ENCODE measurements around the gene C1orf21.

The C1orf21 gene

DNA sequence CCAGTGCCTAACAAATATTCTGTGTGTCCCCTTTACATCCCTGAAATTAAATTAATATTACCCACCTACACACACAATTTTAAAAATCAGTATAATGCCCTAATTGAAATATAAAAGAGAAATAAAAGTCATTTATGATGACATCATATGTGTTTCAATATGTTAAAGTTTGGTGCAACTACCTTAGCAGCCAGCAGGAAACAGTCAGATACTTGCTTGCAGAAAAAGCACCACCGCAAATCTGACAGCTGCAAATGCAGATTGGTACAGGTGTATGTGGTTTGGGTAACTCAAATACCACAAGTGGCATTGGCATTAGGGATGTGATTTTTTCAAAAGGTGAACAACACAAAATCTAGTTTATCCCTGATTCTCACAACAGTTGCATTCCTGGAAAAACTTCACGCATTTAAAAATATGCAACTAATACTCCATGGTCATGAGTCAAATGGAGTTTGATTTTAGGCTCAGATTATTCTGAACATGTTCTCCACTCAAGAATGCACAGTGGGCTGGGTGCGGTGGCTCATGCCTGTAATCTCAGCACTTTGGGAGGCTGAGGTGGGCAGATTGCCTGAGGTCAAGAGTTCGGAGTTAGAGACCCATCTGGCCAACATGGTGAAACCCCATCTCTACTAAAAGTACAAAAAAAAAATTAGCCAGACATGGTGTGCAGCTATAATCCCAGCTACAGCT is 261.5 kb downstream of the C1orf21 start:
- Histone ChIP-seq H3K27me3 (no peaks in the 10 kb centered on the region), H3K9me3 (replicated peaks in 1 of 11) (peaks cover 6 to 16% (median 12%) of the 10 kb centered on the region in 11 experiments; a peak in 19 of 22 replicates), H4K20me1 (no peaks in the 10 kb centered on the region), H3K27ac (no peak overlapping the region), H3K4me1 (peaks cover 0 to 28% (median 9%) of the 10 kb centered on the region in 10 experiments; a peak in 10 of 20 replicates), H3K36me3 (no peaks in the 10 kb centered on the region), H3K4me2 (peak overlapping the region in 4 of 11 experiments; percentile 38 to 80 (median 61); a peak in 8 of 22 replicates), H3K9ac (no peak overlapping the region), H3K4me3 (no peak overlapping the region)
- no peak for TF ChIP-seq Cebpa-rat (IDR thresholded peaks at IDR 0.05)

DNA sequence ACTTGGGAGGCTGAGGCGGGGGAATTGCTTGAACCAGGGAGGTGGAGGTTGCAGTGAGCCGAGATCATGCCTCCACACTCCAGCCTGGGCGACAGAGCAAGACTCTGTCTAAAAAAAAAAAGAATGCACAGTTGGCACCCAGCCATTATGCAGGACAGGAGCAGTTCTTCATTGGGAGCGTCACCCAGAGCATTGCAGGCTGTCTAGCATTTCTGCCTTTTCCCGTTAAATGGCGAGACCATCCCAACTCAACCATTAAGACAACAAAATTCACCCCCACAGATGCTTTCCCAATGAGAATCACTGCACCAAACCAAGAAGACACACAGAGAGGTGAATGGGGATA is 262.0 kb downstream of the C1orf21 start:
- no peaks in the 10 kb centered on the region for H4K20me1 ChIP-seq
- no peaks in the 10 kb centered on the region for H3K27me3 ChIP-seq
- H3K36me3 ChIP-seq: no peaks in the 10 kb centered on the region
- H3K4me2 ChIP-seq: peak overlapping the region in 6 of 11 experiments; percentile 6 to 80 (median 53); a peak in 10 of 22 replicates
- peaks cover 6 to 16% (median 12%) of the 10 kb centered on the region in 11 experiments; a peak in 19 of 22 replicates for H3K9me3 ChIP-seq (replicated peaks in 1 of 11)
- H3K9ac ChIP-seq: no peak overlapping the region
- H3K4me1 ChIP-seq: peaks cover 0 to 28% (median 9%) of the 10 kb centered on the region in 10 experiments; a peak in 10 of 20 replicates
- no peak for TF ChIP-seq Cebpa-rat (IDR thresholded peaks at IDR 0.05)
- peak overlapping the region in 3 of 11 experiments; percentile 13 to 58 (median 34); a peak in 3 of 22 replicates for H3K27ac ChIP-seq
- no peak overlapping the region for H3K4me3 ChIP-seq

- Histone ChIP-seq H3K4me2 (peak overlapping the region in 6 of 11 experiments; percentile 6 to 80 (median 53); a peak in 10 of 22 replicates), H3K4me3 (no peak overlapping the region), H3K9ac (no peak overlapping the region), H3K4me1 (peaks cover 0 to 28% (median 9%) of the 10 kb centered on the region in 10 experiments; a peak in 10 of 20 replicates), H4K20me1 (no peaks in the 10 kb centered on the region), H3K27me3 (no peaks in the 10 kb centered on the region), H3K36me3 (no peaks in the 10 kb centered on the region), H3K27ac (peak overlapping the region in 3 of 11 experiments; percentile 13 to 58 (median 34); a peak in 5 of 22 replicates), H3K9me3 (replicated peaks in 1 of 11) (peaks cover 6 to 16% (median 12%) of the 10 kb centered on the region in 11 experiments; a peak in 19 of 22 replicates)
- no peak for TF ChIP-seq Cebpa-rat (IDR thresholded peaks at IDR 0.05)
Measured at GRCh38 chr1:184649451-184649888, 262.6 kb downstream of the C1orf21 start.

DNA sequence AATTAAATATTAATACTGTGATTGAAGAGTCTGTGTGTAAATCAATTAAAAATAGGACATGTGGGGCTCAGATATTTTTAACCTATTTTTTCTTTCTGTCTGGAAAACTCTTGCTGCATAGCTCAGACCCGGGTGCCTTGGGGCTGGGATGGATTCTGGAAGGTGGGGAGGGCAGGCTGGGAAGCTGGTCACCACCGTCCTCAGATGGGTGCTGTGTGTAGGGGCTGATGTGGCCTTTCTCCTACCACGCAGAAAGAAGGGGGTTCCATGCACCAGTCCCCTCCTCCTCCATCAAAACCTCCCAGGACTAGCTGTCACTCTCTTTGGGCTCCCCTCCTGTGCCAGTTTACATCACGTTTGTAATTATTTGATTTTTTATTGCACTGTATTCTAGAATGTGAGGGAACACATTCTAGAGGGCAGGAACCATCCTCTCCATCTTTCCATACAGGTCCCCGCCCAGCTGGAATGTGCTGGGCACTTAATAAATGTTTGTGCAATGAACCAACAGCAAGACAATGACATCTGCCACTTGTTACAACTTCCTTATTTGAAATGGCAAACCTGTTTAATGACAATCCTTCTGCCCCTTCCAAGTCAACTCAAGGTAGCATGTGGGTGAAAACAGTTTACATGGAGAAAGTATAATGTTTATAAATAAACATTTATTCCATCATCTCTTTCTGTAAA is 263.5 kb downstream of the C1orf21 start:
- peaks cover 6 to 16% (median 12%) of the 10 kb centered on the region in 11 experiments; a peak in 19 of 22 replicates for H3K9me3 ChIP-seq (replicated peaks in 1 of 11)
- no peak overlapping the region for H3K4me3 ChIP-seq
- peak overlapping the region in 5 of 11 experiments; percentile 38 to 80 (median 57); a peak in 10 of 22 replicates for H3K4me2 ChIP-seq
- no peaks in the 10 kb centered on the region for H3K27me3 ChIP-seq
- no peak overlapping the region for H3K9ac ChIP-seq
- H3K27ac ChIP-seq: peak overlapping the region in 1 of 11 experiments; percentile 46; a peak in 2 of 22 replicates
- TF ChIP-seq Cebpa-rat (IDR thresholded peaks at IDR 0.05): no peak
- H3K4me1 ChIP-seq: peaks cover 0 to 28% (median 9%) of the 10 kb centered on the region in 10 experiments; a peak in 10 of 20 replicates
- H3K36me3 ChIP-seq: no peaks in the 10 kb centered on the region
- no peaks in the 10 kb centered on the region for H4K20me1 ChIP-seq

DNA sequence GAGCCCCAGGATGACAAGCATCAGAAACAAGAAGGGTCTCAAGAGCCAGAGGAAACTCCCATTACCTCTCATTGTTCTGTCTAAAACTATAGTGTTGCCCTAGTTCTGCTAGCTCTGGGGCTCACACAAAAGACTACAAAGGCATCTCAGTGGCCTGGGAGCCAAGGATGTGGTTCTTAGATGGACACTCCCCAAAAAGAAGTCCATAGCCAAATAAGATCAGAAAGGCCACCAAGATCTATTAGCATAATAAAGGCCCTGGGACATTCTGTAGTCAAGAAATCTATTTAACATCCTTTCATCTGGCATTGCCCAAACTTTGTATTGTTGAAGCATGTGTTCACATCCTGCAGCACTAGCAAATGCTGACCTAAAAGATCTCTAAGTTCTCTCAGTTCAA is 268.4 kb downstream of the C1orf21 start:
- H3K4me1 ChIP-seq: peaks cover 0 to 7% (median under 1%) of the 10 kb centered on the region in 10 experiments; a peak in 9 of 20 replicates
- no peaks in the 10 kb centered on the region for H3K27me3 ChIP-seq
- H3K36me3 ChIP-seq: no peaks in the 10 kb centered on the region
- H3K27ac ChIP-seq: no peak overlapping the region
- no peak for TF ChIP-seq Cebpa-rat (IDR thresholded peaks at IDR 0.05)
- H3K9ac ChIP-seq: no peak overlapping the region
- H4K20me1 ChIP-seq: no peaks in the 10 kb centered on the region
- H3K4me3 ChIP-seq: no peak overlapping the region
- H3K9me3 ChIP-seq (replicated peaks in 1 of 11): no peaks in the 10 kb centered on the region
- no peak overlapping the region for H3K4me2 ChIP-seq

- H3K27me3 ChIP-seq: no peaks in the 10 kb centered on the region
- H3K9ac ChIP-seq: no peak overlapping the region
- H4K20me1 ChIP-seq: no peaks in the 10 kb centered on the region
- no peaks in the 10 kb centered on the region for H3K9me3 ChIP-seq (replicated peaks in 1 of 11)
- H3K4me3 ChIP-seq: no peak overlapping the region
- no peaks in the 10 kb centered on the region for H3K36me3 ChIP-seq
- no peak overlapping the region for H3K27ac ChIP-seq
- H3K4me1 ChIP-seq: no peaks in the 10 kb centered on the region
- H3K4me2 ChIP-seq: no peak overlapping the region
- no peak for TF ChIP-seq Cebpa-rat (IDR thresholded peaks at IDR 0.05)
Measured at GRCh38 chr1:184656221-184656620, 269.4 kb downstream of the C1orf21 start.

DNA sequence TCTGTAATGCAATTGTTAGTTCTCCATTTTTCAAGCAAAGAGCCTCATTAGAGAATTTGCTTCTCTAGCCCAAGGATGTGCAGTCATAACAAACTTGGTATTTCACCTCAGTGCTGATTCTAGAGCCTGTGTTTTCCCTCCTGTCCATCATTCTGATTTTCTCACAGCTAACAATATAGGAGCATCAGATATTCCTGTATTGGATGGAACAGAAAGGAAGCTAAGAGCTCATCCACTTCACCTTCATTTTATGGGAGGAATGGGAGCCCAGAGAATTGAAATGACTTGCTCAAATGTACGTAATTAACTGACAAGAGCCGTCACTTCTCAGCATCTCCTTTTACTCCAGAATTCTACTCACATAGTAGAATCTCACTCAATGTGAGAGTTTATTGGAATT is 271.2 kb downstream of the C1orf21 start:
- H3K36me3 ChIP-seq: no peaks in the 10 kb centered on the region
- H3K4me3 ChIP-seq: no peak overlapping the region
- no peaks in the 10 kb centered on the region for H3K4me1 ChIP-seq
- no peaks in the 10 kb centered on the region for H3K27me3 ChIP-seq
- no peaks in the 10 kb centered on the region for H4K20me1 ChIP-seq
- no peak overlapping the region for H3K9ac ChIP-seq
- no peaks in the 10 kb centered on the region for H3K9me3 ChIP-seq (replicated peaks in 1 of 11)
- no peak overlapping the region for H3K27ac ChIP-seq
- no peak overlapping the region for H3K4me2 ChIP-seq
- no peak for TF ChIP-seq Cebpa-rat (IDR thresholded peaks at IDR 0.05)

DNA sequence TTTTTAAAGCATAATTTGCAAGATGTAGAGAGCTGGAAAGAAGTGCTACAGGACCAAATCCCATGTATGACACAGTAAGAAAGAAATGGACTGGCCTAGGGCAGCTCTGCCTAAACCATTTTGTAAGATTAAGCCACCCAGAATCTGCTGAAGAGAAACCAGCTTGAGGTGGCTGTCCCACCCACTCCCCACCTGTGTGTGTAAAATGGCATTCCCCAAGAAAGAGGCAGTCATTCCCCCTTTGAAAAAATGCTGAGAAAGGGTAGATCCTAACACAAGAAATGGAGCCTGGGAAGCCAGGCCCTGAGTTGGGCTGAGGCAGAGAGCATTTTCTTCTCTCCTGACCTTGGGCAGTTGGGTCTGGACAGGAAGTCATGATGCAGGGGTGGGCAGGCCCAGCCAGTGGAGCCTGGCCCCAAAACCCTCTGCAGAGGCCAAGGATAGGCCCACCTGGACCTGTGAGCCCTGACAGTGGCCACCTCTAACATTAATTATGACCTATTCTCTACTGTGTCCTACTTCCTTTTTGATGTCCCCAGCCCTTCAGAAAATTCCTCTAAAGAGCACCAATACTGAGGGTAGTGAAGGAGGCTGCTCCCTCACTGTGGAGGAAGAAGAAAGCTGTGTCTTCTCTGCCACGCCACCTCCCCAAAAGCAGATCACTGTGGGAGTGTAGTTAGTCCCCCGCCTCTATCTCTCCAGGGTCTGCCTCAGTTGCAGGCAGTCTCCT is 273.8 kb downstream of the C1orf21 start:
- Histone ChIP-seq H4K20me1 (no peaks in the 10 kb centered on the region), H3K4me1 (no peaks in the 10 kb centered on the region), H3K9ac (no peak overlapping the region), H3K27ac (no peak overlapping the region), H3K36me3 (no peaks in the 10 kb centered on the region), H3K4me2 (no peak overlapping the region), H3K9me3 (replicated peaks in 1 of 11) (peaks cover 0 to 7% (median 0%) of the 10 kb centered on the region in 11 experiments; a peak in 1 of 22 replicates), H3K4me3 (no peak overlapping the region), H3K27me3 (no peaks in the 10 kb centered on the region)
- no peak for TF ChIP-seq Cebpa-rat (IDR thresholded peaks at IDR 0.05)

DNA sequence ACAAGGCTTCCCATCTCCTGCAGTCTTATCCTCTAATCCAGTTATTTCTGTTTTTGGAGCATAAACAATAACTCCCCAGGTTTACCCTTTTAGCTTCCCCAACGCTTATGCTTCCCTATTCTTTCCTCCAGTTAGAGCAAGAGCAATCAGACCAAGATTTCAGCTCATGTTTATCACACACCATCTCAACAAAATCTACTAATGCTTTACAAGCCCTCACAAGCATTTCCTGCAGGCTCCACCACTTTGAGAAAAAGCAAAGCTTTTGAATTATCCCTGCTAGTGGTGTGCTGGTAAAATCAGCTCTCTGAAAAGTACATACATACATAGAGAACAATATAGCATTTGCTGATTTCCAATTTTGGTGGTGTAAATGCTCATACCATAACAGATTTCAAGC is 275.0 kb downstream of the C1orf21 start:
- no peak overlapping the region for H3K9ac ChIP-seq
- no peak overlapping the region for H3K4me2 ChIP-seq
- no peak for TF ChIP-seq Cebpa-rat (IDR thresholded peaks at IDR 0.05)
- H3K9me3 ChIP-seq (replicated peaks in 1 of 11): peaks cover 0 to 7% (median 0%) of the 10 kb centered on the region in 11 experiments; a peak in 1 of 22 replicates
- H4K20me1 ChIP-seq: no peaks in the 10 kb centered on the region
- no peaks in the 10 kb centered on the region for H3K4me1 ChIP-seq
- no peak overlapping the region for H3K27ac ChIP-seq
- no peaks in the 10 kb centered on the region for H3K36me3 ChIP-seq
- no peak overlapping the region for H3K4me3 ChIP-seq
- H3K27me3 ChIP-seq: no peaks in the 10 kb centered on the region

Data from BLaER1 treated with 17β-estradiol and CSF1 and Interleukin-3, amounts not matched to agents 10 nM and 100 nM (cell line).